Mammary epithelial cell (primary cell): ENCODE results near the gene ZCRB1.

Source experiments
- EZH2 ChIP-seq: IDR thresholded peaks from 2 replicates; pipeline ENCODE4 v1.6.1; 2012; ENCODE audit warnings: low read length, inconsistent platforms, borderline replicate concordance
- TF ChIP-seq, protein P1 (sequence below), 2 donors: IDR thresholded peaks in 1 of 2; conservative IDR thresholded peaks in 1 of 2; 2 replicates each; pipeline ENCODE4 v1.5.1; 2011 to 2012; ENCODE audit warnings: inconsistent platforms in 2 of 2, low read length in 2 of 2, mild to moderate bottlenecking in 2 of 2, control low read depth in 1 of 2, low read depth in 1 of 2; ENCODE audit not compliant: insufficient read depth in 1 of 2; ENCODE audit errors: extremely low read depth in 1 of 2

- TF ChIP-seq, protein P1, sequence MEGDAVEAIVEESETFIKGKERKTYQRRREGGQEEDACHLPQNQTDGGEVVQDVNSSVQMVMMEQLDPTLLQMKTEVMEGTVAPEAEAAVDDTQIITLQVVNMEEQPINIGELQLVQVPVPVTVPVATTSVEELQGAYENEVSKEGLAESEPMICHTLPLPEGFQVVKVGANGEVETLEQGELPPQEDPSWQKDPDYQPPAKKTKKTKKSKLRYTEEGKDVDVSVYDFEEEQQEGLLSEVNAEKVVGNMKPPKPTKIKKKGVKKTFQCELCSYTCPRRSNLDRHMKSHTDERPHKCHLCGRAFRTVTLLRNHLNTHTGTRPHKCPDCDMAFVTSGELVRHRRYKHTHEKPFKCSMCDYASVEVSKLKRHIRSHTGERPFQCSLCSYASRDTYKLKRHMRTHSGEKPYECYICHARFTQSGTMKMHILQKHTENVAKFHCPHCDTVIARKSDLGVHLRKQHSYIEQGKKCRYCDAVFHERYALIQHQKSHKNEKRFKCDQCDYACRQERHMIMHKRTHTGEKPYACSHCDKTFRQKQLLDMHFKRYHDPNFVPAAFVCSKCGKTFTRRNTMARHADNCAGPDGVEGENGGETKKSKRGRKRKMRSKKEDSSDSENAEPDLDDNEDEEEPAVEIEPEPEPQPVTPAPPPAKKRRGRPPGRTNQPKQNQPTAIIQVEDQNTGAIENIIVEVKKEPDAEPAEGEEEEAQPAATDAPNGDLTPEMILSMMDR (conservative IDR thresholded peaks at IDR 0.05 in 1 of 2, IDR thresholded peaks at IDR 0.05 in 1 of 2; ENCODE audit: extremely low read depth in 1 of 2, insufficient read depth in 1 of 2, low read depth in 1 of 2, low read length in 2 of 2), result no peak
- TF ChIP-seq EZH2, result no peak
Observed at GRCh38 chr12:42267413-42268190, 58.3 kb downstream of the ZCRB1 start.
